A549 (cell line): ENCODE results near the gene KLHL1.

ENCODE experiments used
- CEBPB ChIP-seq, 2 experiments: fragments of >200 bp in 1 of 2; sonication (Bioruptor Twin) in 1 of 2; formaldehyde crosslinking in 1 of 2; IDR thresholded peaks; 2 replicates each; pipeline ENCODE4 v1.6.1; 2012 to 2016
- CHD4 ChIP-seq: fragments of 200-600 bp; sonication (generic); IDR thresholded peaks from 2 replicates; pipeline ENCODE4 v1.6.1; 2016; ENCODE audit warnings: antibody characterized with exemption, mild to moderate bottlenecking, borderline replicate concordance
- CTCF ChIP-seq: fragments of >200 bp; sonication (Bioruptor Twin); formaldehyde crosslinking; IDR thresholded peaks from 3 replicates; pipeline ENCODE4 v1.5.1; 2016
- EP300 ChIP-seq, 2 experiments: fragments of >200 bp; sonication (Bioruptor Twin); formaldehyde crosslinking; IDR thresholded peaks; 2 replicates in 1 of 2; 3 replicates in 1 of 2; pipeline ENCODE4 v1.6.1; 2016 to 2017
- HDAC2 ChIP-seq: fragments of 200-600 bp; sonication (generic); IDR thresholded peaks from 2 replicates; pipeline ENCODE4 v1.6.1; 2016
- MYC ChIP-seq: IDR thresholded peaks from 2 replicates; pipeline ENCODE4 v1.6.1; 2012; ENCODE audit warnings: mild to moderate bottlenecking, inconsistent platforms, low read length, improper control_type of control experiment, borderline replicate concordance
- NR3C1 ChIP-seq: fragments of >200 bp; sonication (Bioruptor Twin); formaldehyde crosslinking; IDR thresholded peaks from 3 replicates; pipeline ENCODE4 v1.6.1; 2017
- PBX3 ChIP-seq: IDR thresholded peaks from 2 replicates; pipeline ENCODE4 v1.6.1; 2012
- POLR2A ChIP-seq: IDR thresholded peaks from 2 replicates; pipeline ENCODE4 v1.6.1; 2012; ENCODE audit warnings: mild to moderate bottlenecking, low read length
- RAD21 ChIP-seq, 2 experiments: fragments of >200 bp in 1 of 2; sonication (Bioruptor Twin) in 1 of 2; formaldehyde crosslinking in 1 of 2; IDR thresholded peaks in 1 of 2; conservative IDR thresholded peaks in 1 of 2; 2 replicates in 1 of 2; 3 replicates in 1 of 2; pipeline ENCODE4 v1.6.1; 2012 to 2018; ENCODE audit warnings: inconsistent platforms in 1 of 2
- RARB ChIP-seq: fragments of 250-450 bp; sonication (Bioruptor Pico); IDR thresholded peaks from 2 replicates; pipeline ENCODE4 v1.8.0; 2021; ENCODE audit warnings: mild to moderate bottlenecking, moderate library complexity
- REST ChIP-seq: fragments of 200-600 bp; sonication (generic); IDR thresholded peaks from 2 replicates; pipeline ENCODE4 v1.6.1; 2016; ENCODE audit warnings: antibody characterized with exemption, mild to moderate bottlenecking, moderate library complexity
- SMC3 ChIP-seq: fragments of >200 bp; sonication (Bioruptor Twin); formaldehyde crosslinking; IDR thresholded peaks from 3 replicates; pipeline ENCODE4 v1.6.1; 2018; ENCODE audit warnings: inconsistent platforms
- SREBF2 ChIP-seq: fragments of 450-650 bp; IDR thresholded peaks from 2 replicates; pipeline ENCODE4 v1.6.1; 2014; ENCODE audit warnings: mild to moderate bottlenecking, moderate library complexity

- TF ChIP-seq RAD21 (conservative IDR thresholded peaks at IDR 0.05 in 1 of 2, IDR thresholded peaks at IDR 0.05 in 1 of 2) = no peak
- no peak for TF ChIP-seq SREBF2
- no peak for TF ChIP-seq NR3C1
- TF ChIP-seq PBX3 = no peak
- no peak for TF ChIP-seq POLR2A
- TF ChIP-seq CTCF = no peak
- no peak for TF ChIP-seq HDAC2
- TF ChIP-seq CHD4 = no peak
- no peak for TF ChIP-seq MYC
- no peak for TF ChIP-seq REST
- no peak for TF ChIP-seq EP300 (IDR thresholded peaks at IDR 0.05)
- TF ChIP-seq CEBPB (IDR thresholded peaks at IDR 0.05) = no peak
- TF ChIP-seq RARB = no peak
- TF ChIP-seq SMC3 = no peak
These were observed 228.3 kb downstream of the KLHL1 start for GRCh38 chr13:69879936-69880335.
